Measurements from ENCODE around the gene ZNF888. TPM values are rescaled to one million over a fixed set of nuclear protein-coding genes. Genes with fewer than 3 reads are reported as not detected.

The ZNF888 gene
- total and polyA plus RNA-seq, 9 of the 15 experiments (the other 6 are each of a cell fraction or from before 2014, with no cell fraction given) = 1.6 to 13.3 (median 9.9) TPM

DNA sequence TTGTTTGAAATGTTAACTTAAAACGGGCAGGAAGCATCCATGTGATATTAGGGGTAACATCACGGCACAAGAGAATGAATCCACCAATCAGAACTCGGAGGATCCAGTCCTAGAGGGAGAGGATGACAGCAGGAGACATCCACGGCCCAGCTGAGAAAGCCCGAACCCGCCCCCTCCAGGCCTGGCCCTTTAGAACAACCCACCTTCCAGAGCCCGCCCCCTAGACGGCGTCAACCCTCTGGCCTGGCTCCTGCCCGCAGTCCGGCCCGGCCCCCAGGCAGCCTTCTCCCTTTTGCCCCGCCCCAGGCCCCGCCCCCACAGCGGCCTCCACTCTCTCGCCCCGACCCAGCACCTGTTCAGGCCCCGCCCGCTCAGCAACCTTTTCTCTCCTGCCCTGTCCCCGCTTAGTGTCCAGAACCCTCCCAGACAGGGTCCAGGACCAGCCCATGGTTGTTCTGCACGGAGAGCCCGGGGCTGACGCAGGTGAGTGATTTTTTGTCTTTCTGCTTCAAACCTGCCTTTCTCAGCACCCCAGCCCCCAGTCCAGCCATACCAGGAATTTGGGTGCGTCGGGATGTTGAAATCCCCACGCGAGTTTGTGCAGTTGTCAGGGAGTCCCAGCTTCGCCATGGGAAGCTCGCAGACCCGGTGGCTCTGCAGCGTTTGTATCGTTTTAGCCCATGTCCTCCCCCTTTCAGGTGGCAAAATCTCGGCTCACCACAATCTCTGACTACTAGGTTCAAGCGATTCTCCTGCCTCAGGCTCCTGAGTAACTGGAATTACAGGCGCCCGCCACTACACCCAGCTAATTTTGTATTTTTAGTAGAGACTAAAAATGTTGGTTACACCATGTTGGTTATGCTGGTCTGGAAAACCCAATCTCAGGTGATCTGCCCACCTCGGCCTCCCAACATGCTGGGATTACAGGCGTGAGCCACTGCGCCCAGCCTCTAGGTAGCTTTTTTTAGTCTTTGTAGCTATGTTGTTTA lies 23.4 kb upstream of the ZNF888 start:
- BruUV-seq (replicated peaks) = no TSS peak
- intact Hi-C loops (cut with micrococcal nuclease) = no loop called here
- peaks cover 30% of the 10 kb centered on the region for H3K9me3 ChIP-seq (replicated peaks; ENCODE audit: control insufficient read depth, insufficient read depth, low read depth, low read length)
- CTCF ChIA-PET (ENCODE audit: low intra/inter-chr PET ratio) = no interaction called here
- no peak overlapping the region for H2AFZ ChIP-seq (ENCODE audit: low read depth, low read length)
- H3K4me3 ChIP-seq = no peak overlapping the region
- no peak overlapping the region for H3K4me2 ChIP-seq (ENCODE audit: insufficient read depth, low read length)
- H3K9me1 ChIP-seq (ENCODE audit: control insufficient read depth, insufficient read depth, low read length) = no peaks in the 10 kb centered on the region
- no peaks in the 10 kb centered on the region for H4K20me1 ChIP-seq (replicated peaks; ENCODE audit: control insufficient read depth, insufficient read depth, low read length)
- H3K4me1 ChIP-seq (replicated peaks in 1 of 2; ENCODE audit: control insufficient read depth in 2 of 2, insufficient read depth in 2 of 2, low read length in 2 of 2) = peaks cover 0 to 8% of the 10 kb centered on the region in 2 experiments; a peak in 2 of 5 replicates
- no peak overlapping the region for H3K27ac ChIP-seq (ENCODE audit: extremely low read depth, low read depth, low read length)
- in situ Hi-C loops (cut with MboI) = no loop called here
- 91% methylated on average over 26 of the region's 39 CpGs for WGBS (ENCODE audit: insufficient coverage, low coverage, missing lambda C conversion rate)
- TF ChIP-seq MYC (IDR thresholded peaks at IDR 0.05; ENCODE audit: low read depth, low read length) = no peak
- no peak for TF ChIP-seq MYC (CRISPR knock-in tag; IDR thresholded peaks at IDR 0.05; ENCODE audit: borderline replicate concordance, low read depth)
- no peak for TF ChIP-seq MTF1 (CRISPR knock-in tag; IDR thresholded peaks at IDR 0.05; ENCODE audit: borderline replicate concordance)
- no peak for TF ChIP-seq HIVEP1 (CRISPR knock-in tag; IDR thresholded peaks at IDR 0.05)
- no peak for TF ChIP-seq PML (IDR thresholded peaks at IDR 0.05; ENCODE audit: low read length)
- TF ChIP-seq, protein P1, sequence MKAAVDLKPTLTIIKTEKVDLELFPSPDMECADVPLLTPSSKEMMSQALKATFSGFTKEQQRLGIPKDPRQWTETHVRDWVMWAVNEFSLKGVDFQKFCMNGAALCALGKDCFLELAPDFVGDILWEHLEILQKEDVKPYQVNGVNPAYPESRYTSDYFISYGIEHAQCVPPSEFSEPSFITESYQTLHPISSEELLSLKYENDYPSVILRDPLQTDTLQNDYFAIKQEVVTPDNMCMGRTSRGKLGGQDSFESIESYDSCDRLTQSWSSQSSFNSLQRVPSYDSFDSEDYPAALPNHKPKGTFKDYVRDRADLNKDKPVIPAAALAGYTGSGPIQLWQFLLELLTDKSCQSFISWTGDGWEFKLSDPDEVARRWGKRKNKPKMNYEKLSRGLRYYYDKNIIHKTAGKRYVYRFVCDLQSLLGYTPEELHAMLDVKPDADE (conservative IDR thresholded peaks at IDR 0.05; ENCODE audit: control insufficient read depth, low read depth, low read length) = no peak
- TF ChIP-seq NCOR1 (IDR thresholded peaks at IDR 0.05) = no peak
- TF ChIP-seq POLR2G (IDR thresholded peaks at IDR 0.05; ENCODE audit: low read depth, low read length) = peak; percentile 56; the same call in 1 of the 2 replicates
- no peak for FAIRE-seq
- ATAC-seq = no peak
- no peaks in the 10 kb centered on the region for H3K27me3 ChIP-seq (ENCODE audit: control insufficient read depth in 2 of 2, insufficient read depth in 2 of 2, low read length in 2 of 2)
- peaks cover 8% of the 10 kb centered on the region for H3K79me2 ChIP-seq (ENCODE audit: control insufficient read depth, insufficient read depth, low read length)
- peaks cover 17% of the 10 kb centered on the region for H3K36me3 ChIP-seq (ENCODE audit: control insufficient read depth, insufficient read depth, low read length)
- POLR2A ChIA-PET = no interaction called here
- peak; percentile 12 to 26 (median 20) for DNase-seq (ENCODE audit: extremely low read depth in 1 of 4, low spot score in 3 of 4)
- H3K9ac ChIP-seq (ENCODE audit: insufficient read depth in 1 of 2, low read depth in 2 of 2, low read length in 2 of 2) = no peak overlapping the region
